Measurements from ENCODE around the gene CCDC186. TPM values are rescaled to one million over a fixed set of nuclear protein-coding genes. Genes with fewer than 3 reads are reported as not detected.
A peak's percentile ranks its signal among the peaks of the same experiment; 100 is the strongest.

Gene CCDC186
- 10 to 100 TPM in 1 of 2 donors, 1 to 10 TPM in 1; 9.0 to 25.3 TPM for total RNA-seq

DNA sequence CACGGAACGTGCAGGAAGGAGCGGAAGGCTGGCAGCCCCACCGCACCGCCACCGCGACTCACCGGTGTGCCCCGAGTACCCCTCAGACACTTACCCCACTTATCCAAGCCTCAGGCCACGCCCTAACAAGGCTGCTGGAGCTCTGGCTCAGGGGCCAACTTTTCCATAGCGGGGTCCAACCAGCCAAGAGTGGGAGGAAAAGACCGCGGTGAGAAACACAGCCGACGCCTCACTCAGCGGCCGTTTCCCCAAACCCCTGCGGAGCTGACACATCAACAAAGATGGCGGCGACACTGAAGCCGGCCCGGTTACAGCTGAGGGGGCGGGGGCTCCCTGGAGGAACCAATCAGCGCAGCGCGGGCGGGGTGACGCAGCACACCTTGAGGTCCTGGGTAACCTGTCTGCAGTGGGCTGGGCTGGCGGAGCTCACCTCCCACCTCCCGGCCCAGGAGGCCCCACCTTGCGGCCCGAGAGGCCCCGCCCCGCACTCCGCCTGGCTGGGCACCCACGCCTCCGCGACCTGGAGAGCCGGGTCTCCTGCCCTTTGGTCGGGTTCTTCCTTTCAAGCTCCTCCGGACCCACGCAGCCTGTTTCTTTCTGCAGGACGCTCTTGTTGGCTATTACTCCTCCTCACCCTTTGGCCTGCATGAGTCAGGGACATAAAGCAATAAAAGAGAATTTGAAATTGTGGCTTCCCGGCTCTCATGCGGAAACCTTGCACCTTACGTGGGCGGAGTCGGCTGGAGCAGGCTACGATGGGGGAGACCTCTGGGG is at the start of gene CCDC186:
TSS of gene CCDC186 (minus strand) at position 283 of the 774 bp plus-strand sequence. CDS start 10,935 bp downstream, outside the sequence.
- ATAC-seq (peak; percentile 98 to 100), DNase-seq (ENCODE audit: low spot score in 2 of 2) (peak; percentile 96 to 97)
- H3K27ac Mint-ChIP-seq, result peak within 1 kb of the TSS; percentile 94 to 100
- H3K36me3 Mint-ChIP-seq, result peaks cover 14 to 16% of the 10 kb centered on the region in 2 donors
- no peaks in the 10 kb centered on the region for H3K9me3 Mint-ChIP-seq

DNA sequence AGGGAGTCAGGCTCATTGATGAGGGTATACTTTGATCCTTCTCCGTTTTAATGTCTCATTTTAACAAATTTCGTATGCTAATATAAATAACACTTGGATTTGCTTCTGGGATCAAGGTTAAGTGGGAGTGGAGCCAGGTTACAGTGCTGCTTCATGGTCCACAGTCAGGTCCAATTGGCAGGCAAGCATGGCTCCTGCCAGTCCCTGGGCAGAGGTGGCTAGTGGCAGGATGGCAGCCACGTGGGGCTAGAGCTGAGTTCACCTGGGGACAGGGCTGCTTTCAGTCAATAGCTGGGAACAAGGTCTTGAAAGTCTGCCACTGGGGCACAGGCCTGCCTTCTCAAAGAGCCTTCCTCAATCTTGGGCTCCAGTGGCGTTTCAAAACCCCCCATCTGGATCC is 49.1 kb upstream of the CCDC186 start:
- no peak overlapping the region for H3K27ac Mint-ChIP-seq
- no peak for DNase-seq (ENCODE audit: low spot score in 2 of 2)
- no peaks in the 10 kb centered on the region for H3K36me3 Mint-ChIP-seq
- H3K9me3 Mint-ChIP-seq, result no peaks in the 10 kb centered on the region
- ATAC-seq, result no peak

DNA sequence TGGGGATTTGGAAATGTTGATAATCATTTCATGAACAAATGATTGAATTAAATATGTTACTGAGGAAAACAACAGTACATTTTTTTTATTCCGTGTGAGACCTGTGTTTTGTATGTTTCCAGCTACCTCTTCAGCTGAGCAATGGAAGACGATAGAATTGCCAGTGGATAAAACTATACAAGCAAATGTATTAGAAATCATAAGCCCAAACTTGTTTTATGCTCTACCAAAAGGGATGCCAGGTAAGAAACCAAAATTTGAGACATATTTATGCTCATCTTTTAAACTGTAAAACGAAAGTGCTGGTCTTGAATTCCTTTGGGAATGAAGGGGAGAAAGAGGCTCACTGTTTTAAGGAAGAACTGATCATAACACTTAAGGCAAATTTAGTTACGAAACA is 47.2 kb upstream of the CCDC186 start:
- ATAC-seq (no peak), DNase-seq (ENCODE audit: low spot score in 2 of 2) (no peak)
- Mint-ChIP-seq H3K27ac (no peak overlapping the region), H3K9me3 (no peaks in the 10 kb centered on the region), H3K36me3 (no peaks in the 10 kb centered on the region)

DNA sequence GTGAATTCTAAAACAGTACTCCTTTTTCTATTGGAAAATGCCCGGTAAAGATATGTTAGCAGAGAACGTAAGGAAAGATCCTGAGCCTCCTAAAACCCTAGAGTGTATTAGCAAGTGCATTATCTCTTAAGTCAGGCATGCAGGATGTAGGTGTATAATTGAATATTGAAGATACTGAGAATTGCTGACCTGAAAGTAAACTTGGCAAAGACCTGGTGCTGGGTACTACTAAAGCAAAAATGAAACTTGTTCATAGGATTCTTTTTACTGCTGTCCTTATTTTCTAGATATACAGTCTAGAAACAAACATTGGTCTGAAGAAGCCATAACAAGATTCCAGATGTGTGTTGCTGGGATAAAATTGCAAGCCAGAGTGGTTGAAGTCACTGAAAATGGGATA is 46.3 kb upstream of the CCDC186 start:
- no peak overlapping the region for H3K27ac Mint-ChIP-seq
- no peaks in the 10 kb centered on the region for H3K9me3 Mint-ChIP-seq
- no peaks in the 10 kb centered on the region for H3K36me3 Mint-ChIP-seq
- ATAC-seq (no peak), DNase-seq (ENCODE audit: low spot score in 2 of 2) (no peak)

DNA sequence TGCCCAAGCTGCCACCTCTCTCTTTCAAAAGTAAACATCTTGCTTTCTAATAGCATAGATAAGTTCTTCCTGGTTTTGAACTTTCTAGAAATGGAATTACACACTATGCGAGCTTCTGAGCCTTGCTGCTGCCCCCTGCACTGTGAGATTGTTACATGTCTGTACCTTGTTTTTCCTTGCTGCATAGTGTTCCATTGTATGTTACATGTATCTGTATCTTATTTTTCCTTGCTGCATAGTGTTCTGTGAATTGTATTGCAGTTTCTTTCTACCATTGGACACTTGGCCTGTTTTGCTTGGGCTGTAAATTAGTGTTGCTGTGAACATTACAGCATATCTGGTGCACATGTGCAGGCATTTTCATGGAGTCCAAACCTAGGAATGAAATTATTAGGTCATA is 41.0 kb upstream of the CCDC186 start:
- no peaks in the 10 kb centered on the region for H3K9me3 Mint-ChIP-seq
- no peaks in the 10 kb centered on the region for H3K36me3 Mint-ChIP-seq
- DNase-seq (ENCODE audit: low spot score in 2 of 2), result no peak
- no peak overlapping the region for H3K27ac Mint-ChIP-seq
- no peak for ATAC-seq

DNA sequence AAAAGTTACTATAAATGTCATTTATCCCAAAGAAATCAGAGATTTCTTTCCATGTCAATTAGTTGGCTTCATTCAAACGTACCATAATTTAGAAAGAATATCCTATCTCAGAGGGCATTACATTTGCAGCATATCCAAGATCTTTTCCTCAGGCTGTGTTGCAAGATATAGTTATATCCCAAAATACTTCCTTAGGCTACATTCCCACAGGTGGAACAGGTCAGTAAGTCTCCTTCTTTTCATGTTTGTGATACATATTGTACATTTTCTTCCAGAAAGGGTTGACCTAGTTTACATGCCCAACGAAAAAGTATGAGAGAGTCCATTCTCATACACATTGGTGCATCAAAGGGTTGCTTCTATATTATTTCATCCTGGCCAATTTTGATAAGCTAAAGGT is 38.1 kb upstream of the CCDC186 start:
- DNase-seq (ENCODE audit: low spot score in 2 of 2) (no peak), ATAC-seq (no peak)
- H3K9me3 Mint-ChIP-seq, result no peaks in the 10 kb centered on the region
- no peaks in the 10 kb centered on the region for H3K36me3 Mint-ChIP-seq
- H3K27ac Mint-ChIP-seq, result no peak overlapping the region

DNA sequence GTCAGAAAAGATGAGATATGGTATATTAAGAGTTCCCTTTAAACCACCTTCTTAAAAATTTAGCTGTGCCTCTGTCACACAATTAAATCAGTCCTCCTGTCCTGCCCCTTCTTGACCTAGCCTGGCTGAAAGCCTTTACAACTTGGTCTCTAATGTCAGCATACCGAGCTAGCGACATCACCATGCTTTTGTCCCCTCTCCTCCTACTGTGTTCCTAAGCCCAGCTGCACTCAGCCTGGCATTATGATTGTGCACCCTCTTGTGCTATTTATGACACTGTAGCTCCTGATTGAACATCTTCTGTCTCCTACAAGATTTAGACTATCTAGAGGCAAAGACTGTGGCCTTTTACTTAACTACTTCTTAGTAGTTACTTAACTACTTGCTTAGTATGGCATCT is 34.3 kb upstream of the CCDC186 start:
- H3K36me3 Mint-ChIP-seq, result no peaks in the 10 kb centered on the region
- no peak overlapping the region for H3K27ac Mint-ChIP-seq
- DNase-seq (ENCODE audit: low spot score in 2 of 2) (no peak), ATAC-seq (no peak)
- H3K9me3 Mint-ChIP-seq, result no peaks in the 10 kb centered on the region

DNA sequence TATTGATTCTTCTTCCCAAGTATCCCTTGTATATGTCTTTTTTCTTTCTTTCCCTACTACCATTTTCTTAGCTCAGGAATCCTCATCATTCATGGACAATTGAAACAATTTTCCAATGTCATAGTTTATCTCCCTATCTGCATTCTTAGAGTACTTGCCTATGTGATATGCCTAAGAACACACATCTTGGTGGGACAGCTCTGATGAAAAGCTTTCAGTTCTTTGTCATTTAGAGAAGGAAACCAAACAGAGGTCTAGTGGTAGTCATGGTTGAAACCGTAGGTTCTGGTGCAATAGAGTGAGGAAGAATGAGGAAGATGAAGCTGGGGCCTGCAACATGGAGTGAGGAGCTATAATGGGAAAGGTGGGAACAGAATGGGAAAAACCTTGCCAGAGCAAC is 33.3 kb upstream of the CCDC186 start:
- Mint-ChIP-seq H3K36me3 (no peaks in the 10 kb centered on the region), H3K27ac (no peak overlapping the region), H3K9me3 (no peaks in the 10 kb centered on the region)
- ATAC-seq, result no peak
- DNase-seq (ENCODE audit: low spot score in 2 of 2), result no peak

DNA sequence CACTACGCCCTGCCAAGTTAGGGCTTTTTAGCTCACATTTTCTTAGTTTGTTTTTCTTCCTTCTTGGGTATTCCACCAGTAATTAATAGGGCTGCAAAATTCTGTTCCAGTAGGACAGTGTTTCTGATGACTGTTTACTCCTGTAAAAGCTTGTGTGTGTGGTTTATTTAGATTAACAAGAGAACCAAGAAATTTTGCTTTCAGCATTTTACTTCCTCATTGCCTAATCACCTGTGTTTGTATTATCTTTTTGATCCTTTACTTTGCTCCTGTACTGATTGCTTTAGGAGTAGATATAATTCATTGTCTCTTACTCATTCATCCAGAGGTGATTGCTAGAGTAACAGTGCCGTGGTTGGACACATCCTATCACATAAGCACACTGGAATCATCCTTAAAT is 32.9 kb upstream of the CCDC186 start:
- ATAC-seq (no peak), DNase-seq (ENCODE audit: low spot score in 2 of 2) (no peak)
- H3K36me3 Mint-ChIP-seq, result no peaks in the 10 kb centered on the region
- H3K27ac Mint-ChIP-seq, result no peak overlapping the region
- no peaks in the 10 kb centered on the region for H3K9me3 Mint-ChIP-seq

DNA sequence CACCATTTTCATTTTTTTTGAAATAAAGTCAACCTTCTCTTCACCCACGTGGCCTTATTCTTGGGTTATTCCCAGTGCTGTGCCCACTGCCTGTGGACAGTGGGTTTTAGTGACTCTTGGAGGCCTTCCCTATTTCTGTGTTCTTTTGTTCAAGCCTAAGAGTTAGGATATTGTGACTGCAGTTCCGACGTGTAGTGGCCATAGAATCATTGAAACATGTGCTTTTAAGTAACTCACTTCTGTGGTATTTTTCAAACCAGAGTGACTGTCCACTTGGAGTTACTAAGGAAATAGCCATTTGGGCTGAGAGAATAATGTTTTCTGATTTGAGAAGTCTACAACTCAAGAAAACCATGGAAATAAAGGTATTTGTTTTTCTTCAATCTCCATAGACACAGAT is 28.8 kb upstream of the CCDC186 start:
- Mint-ChIP-seq H3K9me3 (no peaks in the 10 kb centered on the region), H3K36me3 (no peaks in the 10 kb centered on the region), H3K27ac (no peak overlapping the region)
- no peak for DNase-seq (ENCODE audit: low spot score in 2 of 2)
- no peak for ATAC-seq

DNA sequence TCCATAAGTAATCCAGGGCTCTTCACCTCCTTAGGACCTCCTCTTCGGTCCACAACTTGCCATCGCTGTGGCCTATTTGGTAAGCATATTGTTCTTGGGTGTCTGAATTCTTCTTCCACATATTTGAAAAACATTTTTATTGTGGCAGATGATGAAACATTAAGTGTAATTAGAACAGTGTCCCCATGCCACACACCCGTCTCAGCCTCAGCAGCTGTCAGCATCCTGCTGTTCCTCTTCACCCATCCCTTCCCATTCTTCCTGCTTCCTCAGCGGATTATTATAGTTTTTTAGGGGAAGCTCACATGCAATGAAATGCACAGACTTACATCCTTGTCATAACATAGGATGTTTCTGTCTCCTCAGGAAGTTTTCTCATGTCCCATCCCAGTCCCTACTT is 25.2 kb upstream of the CCDC186 start:
- DNase-seq (ENCODE audit: low spot score in 2 of 2), result no peak
- no peaks in the 10 kb centered on the region for H3K9me3 Mint-ChIP-seq
- no peaks in the 10 kb centered on the region for H3K36me3 Mint-ChIP-seq

DNA sequence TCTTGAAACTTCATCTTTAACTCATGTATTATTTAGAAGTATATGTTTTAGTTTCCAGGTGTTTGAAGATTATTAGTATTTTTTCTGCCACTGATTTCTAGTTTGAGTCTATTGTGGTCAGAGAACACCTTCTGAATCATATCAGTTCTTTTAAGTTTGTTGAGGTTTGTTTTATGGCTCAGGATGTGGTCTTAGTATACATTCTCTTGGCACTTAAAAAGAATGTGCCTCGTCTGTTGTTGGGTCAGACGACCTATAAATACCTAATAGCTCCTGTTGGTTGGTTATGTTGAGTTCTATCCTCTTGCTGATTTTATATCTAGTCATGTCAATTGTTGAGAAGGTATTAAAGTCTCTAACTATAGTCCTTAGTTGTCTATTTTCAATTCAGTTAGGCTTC is 21.1 kb upstream of the CCDC186 start:
- Mint-ChIP-seq H3K36me3 (no peaks in the 10 kb centered on the region), H3K27ac (no peak overlapping the region), H3K9me3 (no peaks in the 10 kb centered on the region)
- DNase-seq (ENCODE audit: low spot score in 2 of 2), result no peak
- ATAC-seq, result peak; percentile 31 to 80

More for the DNA sequence above, 25.2 kb upstream of the CCDC186 start:
- no peak overlapping the region for H3K27ac Mint-ChIP-seq
- no peak for ATAC-seq

DNA sequence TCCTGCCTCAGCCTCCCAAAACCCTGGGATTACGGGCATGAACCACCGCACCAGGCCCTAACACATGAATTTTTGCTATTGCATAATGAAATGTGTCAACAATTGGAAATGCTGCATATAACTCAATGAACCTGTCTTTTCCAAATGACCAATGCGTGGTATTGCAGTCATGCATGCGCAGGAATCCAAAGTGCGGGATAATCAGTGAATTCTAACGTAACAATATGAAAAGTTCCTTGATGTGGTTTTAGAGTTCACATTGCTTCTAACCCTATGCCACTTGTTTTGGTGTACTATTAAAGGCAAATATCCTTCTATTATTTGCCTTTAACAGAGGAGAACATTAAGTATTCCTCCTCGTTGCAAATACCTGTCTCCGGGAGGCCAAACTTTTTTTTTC is 15.7 kb upstream of the CCDC186 start:
- no peak for DNase-seq (ENCODE audit: low spot score in 2 of 2)
- no peaks in the 10 kb centered on the region for H3K9me3 Mint-ChIP-seq
- H3K36me3 Mint-ChIP-seq, result no peaks in the 10 kb centered on the region
- H3K27ac Mint-ChIP-seq, result no peak overlapping the region
- ATAC-seq, result no peak

DNA sequence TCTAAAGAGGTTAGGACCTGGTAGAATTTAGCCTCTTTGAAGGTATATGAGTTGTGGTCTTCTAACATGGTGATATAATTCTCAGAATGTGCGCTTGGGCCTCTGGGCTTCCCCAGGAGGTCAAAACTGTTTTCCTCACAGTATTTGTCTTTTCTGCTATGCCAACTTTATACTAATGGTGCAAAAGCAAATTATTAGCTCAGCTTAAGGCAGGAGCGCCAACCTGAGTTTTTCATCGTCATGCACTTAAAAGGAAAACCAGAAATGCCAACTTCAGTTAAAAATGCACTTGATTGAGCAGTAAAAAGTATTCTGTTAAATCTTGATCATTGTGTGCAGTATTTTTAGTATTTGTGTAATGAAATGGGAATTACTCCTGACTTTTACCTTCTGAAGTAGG is 14.9 kb upstream of the CCDC186 start:
- Mint-ChIP-seq H3K27ac (no peak overlapping the region), H3K9me3 (no peaks in the 10 kb centered on the region), H3K36me3 (no peaks in the 10 kb centered on the region)
- DNase-seq (ENCODE audit: low spot score in 2 of 2), result no peak
- ATAC-seq, result no peak

DNA sequence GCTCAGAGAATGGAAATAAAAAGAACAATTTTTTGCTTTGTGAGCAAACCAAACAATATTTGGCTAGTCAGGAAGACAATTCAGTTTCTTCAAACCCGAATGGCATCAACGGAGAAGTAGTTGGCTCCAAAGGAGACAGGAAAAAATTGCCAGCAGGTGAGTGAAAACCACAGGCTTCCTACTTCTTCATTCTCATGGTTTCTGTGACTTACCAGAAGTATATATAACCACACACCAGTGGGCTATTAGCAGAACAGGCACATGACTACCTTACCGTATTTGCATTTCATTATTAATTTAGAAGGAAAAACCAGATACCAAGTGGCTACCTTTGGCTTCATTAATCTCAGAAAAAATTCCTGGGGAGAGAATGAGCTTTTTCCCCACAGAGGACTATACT is 14.0 kb upstream of the CCDC186 start:
- Mint-ChIP-seq H3K27ac (no peak overlapping the region), H3K9me3 (no peaks in the 10 kb centered on the region), H3K36me3 (no peaks in the 10 kb centered on the region)
- no peak for DNase-seq (ENCODE audit: low spot score in 2 of 2)
- ATAC-seq, result no peak

DNA sequence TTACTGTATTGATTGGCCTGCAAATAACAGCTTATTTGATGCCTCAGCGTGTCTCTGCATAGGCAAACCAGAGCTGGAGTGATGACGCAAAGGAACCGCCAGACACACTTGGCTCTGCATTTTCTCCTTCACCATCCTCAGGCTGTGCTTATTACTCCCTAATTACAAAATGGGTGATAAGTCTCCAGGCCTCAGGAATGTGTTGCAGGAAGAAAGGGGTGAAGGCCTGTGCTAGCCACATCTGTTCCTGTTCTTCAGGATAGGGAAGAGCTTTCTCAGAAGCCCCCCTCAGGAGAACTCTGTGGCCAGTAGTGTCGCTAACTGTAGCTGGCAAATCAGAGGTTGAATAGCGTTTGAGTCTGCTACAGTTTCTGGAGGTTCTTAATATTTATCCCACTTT is 10.3 kb upstream of the CCDC186 start:
- no peak for DNase-seq (ENCODE audit: low spot score in 2 of 2)
- no peak overlapping the region for H3K27ac Mint-ChIP-seq
- ATAC-seq, result no peak
- no peaks in the 10 kb centered on the region for H3K36me3 Mint-ChIP-seq
- H3K9me3 Mint-ChIP-seq, result no peaks in the 10 kb centered on the region

DNA sequence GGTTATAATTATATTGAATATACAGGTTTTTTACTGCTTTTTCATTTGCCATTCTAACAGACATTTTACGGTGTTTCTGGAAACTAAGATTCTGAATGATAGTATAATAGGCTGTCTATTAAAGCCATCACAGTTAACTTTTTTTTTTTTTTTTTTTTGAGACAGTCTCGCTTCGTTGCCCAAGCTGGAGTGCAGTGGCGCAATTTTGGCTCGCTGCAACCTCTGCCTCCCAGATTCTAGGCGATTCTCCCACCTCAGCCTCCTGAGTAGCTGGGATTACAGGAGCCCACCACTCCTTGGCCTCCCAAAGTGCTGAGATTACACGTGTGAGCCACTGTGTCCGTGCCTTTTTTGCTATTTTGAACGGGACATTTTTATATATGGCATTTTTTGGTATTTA is 9.6 kb upstream of the CCDC186 start:
- no peak for ATAC-seq
- DNase-seq (ENCODE audit: low spot score in 2 of 2), result no peak
- H3K36me3 Mint-ChIP-seq, result no peaks in the 10 kb centered on the region
- H3K27ac Mint-ChIP-seq, result no peak overlapping the region
- no peaks in the 10 kb centered on the region for H3K9me3 Mint-ChIP-seq

DNA sequence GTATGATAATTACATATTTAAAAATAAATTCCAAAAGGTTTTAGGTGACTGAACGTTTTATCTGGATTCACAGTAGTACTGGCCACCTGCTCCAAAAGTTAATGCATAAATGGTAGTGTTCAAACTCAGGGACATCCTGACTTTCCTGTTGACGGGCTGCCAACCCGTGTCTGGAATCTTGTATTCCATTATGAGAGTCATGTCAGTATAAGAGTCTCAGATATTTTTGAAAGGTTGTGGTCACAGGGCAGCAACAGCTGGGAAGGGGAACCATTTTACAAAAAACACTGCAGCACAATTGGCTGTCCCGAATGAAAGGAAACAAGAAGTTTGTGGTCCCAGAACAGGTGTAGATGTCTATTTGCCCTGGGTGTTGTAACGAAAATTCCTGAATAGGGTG is 8.0 kb upstream of the CCDC186 start:
- DNase-seq (ENCODE audit: low spot score in 2 of 2), result no peak
- H3K36me3 Mint-ChIP-seq, result no peaks in the 10 kb centered on the region
- ATAC-seq, result no peak
- no peaks in the 10 kb centered on the region for H3K9me3 Mint-ChIP-seq
- no peak overlapping the region for H3K27ac Mint-ChIP-seq

Data from activated naive CD4-positive, alpha-beta T cell treated with anti-CD3 and anti-CD28 coated beads, Interleukin-2, amount 50 U/mL, for 72 hours (primary cell).